Measurements from ENCODE around the gene DPEP2. TPM values are rescaled to one million over a fixed set of nuclear protein-coding genes. Genes with fewer than 3 reads are reported as not detected.
A peak's percentile ranks its signal among the peaks of the same experiment; 100 is the strongest.

The DPEP2 gene
- total and polyA plus RNA-seq, 2 of the 13 experiments (the other 11 are each of a cell fraction or from before 2014, with no cell fraction given) = 0.18 TPM; not detected in 1

DNA sequence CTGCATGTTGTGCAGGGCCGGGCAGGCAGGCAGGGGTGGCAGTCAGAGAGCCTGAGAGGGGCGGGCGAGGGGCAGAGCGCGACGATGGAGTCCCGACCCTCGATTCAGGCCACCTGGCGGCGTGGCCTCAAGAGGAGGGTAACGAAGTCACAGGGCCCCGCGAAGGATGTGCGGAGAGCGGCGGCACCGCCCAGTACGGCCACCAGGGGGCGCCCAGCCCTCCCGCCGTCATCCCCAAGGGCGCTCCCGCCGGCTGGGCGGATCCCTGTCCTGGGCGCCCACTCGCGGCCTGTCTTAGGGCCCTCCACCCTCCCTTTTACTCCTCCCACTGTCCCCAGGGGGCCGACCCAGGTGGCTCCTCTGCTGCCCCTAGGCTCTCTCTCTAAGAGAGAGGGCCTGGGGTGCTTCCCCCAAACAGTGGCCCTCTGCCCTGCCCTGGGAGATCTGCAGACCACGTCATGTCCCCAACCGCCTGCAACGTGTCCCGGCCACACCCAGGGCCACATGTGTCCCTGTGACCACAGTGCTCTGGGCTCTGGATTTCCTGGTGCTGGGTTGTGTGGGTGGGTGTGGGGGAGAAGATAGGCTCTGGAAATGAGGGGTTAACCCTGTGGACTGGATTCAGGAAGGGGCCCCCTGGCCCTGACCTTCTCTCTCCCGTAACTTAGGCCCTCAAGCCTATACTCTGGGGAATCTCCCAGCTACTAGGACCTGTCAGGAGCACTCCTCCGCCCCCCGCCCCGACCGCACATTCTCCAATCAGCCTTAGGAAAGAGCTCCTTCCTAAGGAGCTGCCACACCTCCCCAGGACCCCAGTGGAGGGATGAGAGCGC is 5.9 kb downstream of the DPEP2 start (continued):
- TF ChIP-seq, protein P1, sequence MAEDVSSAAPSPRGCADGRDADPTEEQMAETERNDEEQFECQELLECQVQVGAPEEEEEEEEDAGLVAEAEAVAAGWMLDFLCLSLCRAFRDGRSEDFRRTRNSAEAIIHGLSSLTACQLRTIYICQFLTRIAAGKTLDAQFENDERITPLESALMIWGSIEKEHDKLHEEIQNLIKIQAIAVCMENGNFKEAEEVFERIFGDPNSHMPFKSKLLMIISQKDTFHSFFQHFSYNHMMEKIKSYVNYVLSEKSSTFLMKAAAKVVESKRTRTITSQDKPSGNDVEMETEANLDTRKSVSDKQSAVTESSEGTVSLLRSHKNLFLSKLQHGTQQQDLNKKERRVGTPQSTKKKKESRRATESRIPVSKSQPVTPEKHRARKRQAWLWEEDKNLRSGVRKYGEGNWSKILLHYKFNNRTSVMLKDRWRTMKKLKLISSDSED (CRISPR knock-in tag; IDR thresholded peaks at IDR 0.05) = no peak
- TF ChIP-seq SOX5 (CRISPR knock-in tag; IDR thresholded peaks at IDR 0.05; ENCODE audit: borderline replicate concordance) = peak; percentile 33; the same call in 1 of the 2 replicates
- no peak for TF ChIP-seq DDIT3 (CRISPR knock-in tag; IDR thresholded peaks at IDR 0.05)
- no peak for TF ChIP-seq ZNF282 (IDR thresholded peaks at IDR 0.05; ENCODE audit: partially characterized antibody)
- TF ChIP-seq ZNF317 (CRISPR knock-in tag; IDR thresholded peaks at IDR 0.05) = 0 out of 2 replicates have a peak, but pooled peaks have one; percentile 39
- no peak for TF ChIP-seq PRDM4 (CRISPR knock-in tag; IDR thresholded peaks at IDR 0.05; ENCODE audit: borderline replicate concordance)
- TF ChIP-seq ZNF337 (CRISPR knock-in tag; IDR thresholded peaks at IDR 0.05; ENCODE audit: borderline replicate concordance, low read depth) = no peak; the same call in 1 of the 2 replicates
- TF ChIP-seq HNRNPLL (IDR thresholded peaks at IDR 0.05; ENCODE audit: low read depth, low read length, poor library complexity, severe bottlenecking) = peak; percentile 64
- TF ChIP-seq PLRG1 (conservative IDR thresholded peaks at IDR 0.05) = no peak
- TF ChIP-seq, protein P2, sequence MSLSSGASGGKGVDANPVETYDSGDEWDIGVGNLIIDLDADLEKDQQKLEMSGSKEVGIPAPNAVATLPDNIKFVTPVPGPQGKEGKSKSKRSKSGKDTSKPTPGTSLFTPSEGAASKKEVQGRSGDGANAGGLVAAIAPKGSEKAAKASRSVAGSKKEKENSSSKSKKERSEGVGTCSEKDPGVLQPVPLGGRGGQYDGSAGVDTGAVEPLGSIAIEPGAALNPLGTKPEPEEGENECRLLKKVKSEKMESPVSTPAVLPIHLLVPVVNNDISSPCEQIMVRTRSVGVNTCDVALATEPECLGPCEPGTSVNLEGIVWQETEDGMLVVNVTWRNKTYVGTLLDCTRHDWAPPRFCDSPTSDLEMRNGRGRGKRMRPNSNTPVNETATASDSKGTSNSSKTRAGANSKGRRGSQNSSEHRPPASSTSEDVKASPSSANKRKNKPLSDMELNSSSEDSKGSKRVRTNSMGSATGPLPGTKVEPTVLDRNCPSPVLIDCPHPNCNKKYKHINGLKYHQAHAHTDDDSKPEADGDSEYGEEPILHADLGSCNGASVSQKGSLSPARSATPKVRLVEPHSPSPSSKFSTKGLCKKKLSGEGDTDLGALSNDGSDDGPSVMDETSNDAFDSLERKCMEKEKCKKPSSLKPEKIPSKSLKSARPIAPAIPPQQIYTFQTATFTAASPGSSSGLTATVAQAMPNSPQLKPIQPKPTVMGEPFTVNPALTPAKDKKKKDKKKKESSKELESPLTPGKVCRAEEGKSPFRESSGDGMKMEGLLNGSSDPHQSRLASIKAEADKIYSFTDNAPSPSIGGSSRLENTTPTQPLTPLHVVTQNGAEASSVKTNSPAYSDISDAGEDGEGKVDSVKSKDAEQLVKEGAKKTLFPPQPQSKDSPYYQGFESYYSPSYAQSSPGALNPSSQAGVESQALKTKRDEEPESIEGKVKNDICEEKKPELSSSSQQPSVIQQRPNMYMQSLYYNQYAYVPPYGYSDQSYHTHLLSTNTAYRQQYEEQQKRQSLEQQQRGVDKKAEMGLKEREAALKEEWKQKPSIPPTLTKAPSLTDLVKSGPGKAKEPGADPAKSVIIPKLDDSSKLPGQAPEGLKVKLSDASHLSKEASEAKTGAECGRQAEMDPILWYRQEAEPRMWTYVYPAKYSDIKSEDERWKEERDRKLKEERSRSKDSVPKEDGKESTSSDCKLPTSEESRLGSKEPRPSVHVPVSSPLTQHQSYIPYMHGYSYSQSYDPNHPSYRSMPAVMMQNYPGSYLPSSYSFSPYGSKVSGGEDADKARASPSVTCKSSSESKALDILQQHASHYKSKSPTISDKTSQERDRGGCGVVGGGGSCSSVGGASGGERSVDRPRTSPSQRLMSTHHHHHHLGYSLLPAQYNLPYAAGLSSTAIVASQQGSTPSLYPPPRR (CRISPR knock-in tag; IDR thresholded peaks at IDR 0.05; ENCODE audit: borderline replicate concordance) = peak; percentile 61; the same call in 1 of the 2 replicates
- TF ChIP-seq RBM39 (IDR thresholded peaks at IDR 0.05; ENCODE audit: low read depth, low read length, poor library complexity, severe bottlenecking) = peak; percentile 60
- no peak for TF ChIP-seq NFATC3 (CRISPR knock-in tag; IDR thresholded peaks at IDR 0.05)
- no peak for TF ChIP-seq HOXA9 (CRISPR knock-in tag; IDR thresholded peaks at IDR 0.05; ENCODE audit: borderline replicate concordance)
- no peak for TF ChIP-seq RFX5 (IDR thresholded peaks at IDR 0.05; ENCODE audit: low read depth, low read length)
- TF ChIP-seq FOSL1 (CRISPR knock-in tag; IDR thresholded peaks at IDR 0.05; ENCODE audit: borderline replicate concordance) = no peak
- peak; percentile 59 for TF ChIP-seq CREB1 (IDR thresholded peaks at IDR 0.05)
- TF ChIP-seq CREB1 (CRISPR knock-in tag; IDR thresholded peaks at IDR 0.05) = no peak; the same call in none of the 2 replicates
- TF ChIP-seq ZNF547 (CRISPR knock-in tag; IDR thresholded peaks at IDR 0.05) = peak; percentile 84; the same call in 1 of the 2 replicates
- TF ChIP-seq ZNF672 (CRISPR knock-in tag; IDR thresholded peaks at IDR 0.05) = 0 out of 2 replicates have a peak, but pooled peaks have one; percentile 15
- peak; percentile 85 for TF ChIP-seq ATF7-NPFF (CRISPR knock-in tag; IDR thresholded peaks at IDR 0.05; ENCODE audit: low read depth)

Data from HepG2 (cell line).